H9 (cell line): ENCODE data around the gene DCAF4. TPM values are rescaled to one million over a fixed set of nuclear protein-coding genes. Genes with fewer than 3 reads are reported as not detected.

Experiments
- DNase-seq: peaks from one replicate; pipeline ENCODE4 v3.0.0-alpha.2; 2017
- H2AFZ ChIP-seq: one replicate; pipeline ENCODE4 v1.6.1; 2013; ENCODE audit warnings: mild to moderate bottlenecking, low read length, control low read depth, moderate library complexity
- H2AK5ac ChIP-seq: 2 replicates; pipeline ENCODE4 v1.6.1; 2013; ENCODE audit warnings: low read length, control low read depth, mixed read lengths; ENCODE audit not compliant: insufficient read length
- H2BK120ac ChIP-seq: one replicate; pipeline ENCODE4 v1.6.1; 2013; ENCODE audit warnings: low read depth, mild to moderate bottlenecking, low read length, control low read depth, inconsistent platforms; ENCODE audit not compliant: poor library complexity, severe bottlenecking
- H2BK12ac ChIP-seq: 2 replicates; pipeline ENCODE4 v1.6.1; 2013; ENCODE audit warnings: low read length, control low read depth, mixed read lengths, low read depth; ENCODE audit not compliant: insufficient read length
- H2BK15ac ChIP-seq: 2 replicates; pipeline ENCODE4 v1.6.1; 2013; ENCODE audit warnings: low read depth, low read length, control low read depth
- H2BK20ac ChIP-seq: one replicate; pipeline ENCODE4 v1.6.1; 2013; ENCODE audit warnings: low read depth, mild to moderate bottlenecking, low read length, control low read depth, inconsistent platforms; ENCODE audit not compliant: poor library complexity, severe bottlenecking
- H2BK5ac ChIP-seq: 2 replicates; pipeline ENCODE4 v1.6.1; 2013; ENCODE audit warnings: low read length, control low read depth, mixed read lengths; ENCODE audit not compliant: insufficient read length
- H3K14ac ChIP-seq: 2 replicates; pipeline ENCODE4 v1.6.1; 2013; ENCODE audit warnings: low read length, control low read depth; ENCODE audit not compliant: insufficient read depth
- H3K18ac ChIP-seq: 2 replicates; pipeline ENCODE4 v1.6.1; 2013; ENCODE audit warnings: low read depth, mild to moderate bottlenecking, mixed read lengths, low read length, control low read depth; ENCODE audit not compliant: insufficient read length
- H3K23ac ChIP-seq: 2 replicates; pipeline ENCODE4 v1.6.1; 2013; ENCODE audit warnings: low read length, control low read depth, mixed read lengths, low read depth; ENCODE audit not compliant: insufficient read length
- H3K23me2 ChIP-seq: 2 replicates; pipeline ENCODE4 v1.6.1; 2013; ENCODE audit warnings: low read depth, mild to moderate bottlenecking, mixed read lengths, low read length, control low read depth; ENCODE audit not compliant: insufficient read length, poor library complexity, severe bottlenecking
- H3K27ac ChIP-seq: 2 replicates; pipeline ENCODE4 v1.5.1; 2013; ENCODE audit warnings: low read length, control low read depth, mixed read lengths, low read depth; ENCODE audit not compliant: insufficient read length
- H3K27me3 ChIP-seq: 2 replicates; pipeline ENCODE4 v1.6.1; 2013; ENCODE audit warnings: low read length, control low read depth, inconsistent platforms; ENCODE audit not compliant: insufficient read depth
- H3K4ac ChIP-seq: 2 replicates; pipeline ENCODE4 v1.6.1; 2013; ENCODE audit warnings: low read depth, mild to moderate bottlenecking, control low read depth, inconsistent platforms, low read length, moderate library complexity
- H3K4me1 ChIP-seq: 2 replicates; pipeline ENCODE4 v1.6.1; 2013; ENCODE audit warnings: low read length, control low read depth, inconsistent platforms; ENCODE audit not compliant: insufficient read depth
- H3K4me2 ChIP-seq: 2 replicates; pipeline ENCODE4 v1.6.1; 2013; ENCODE audit warnings: low read length, control low read depth, mixed read lengths; ENCODE audit not compliant: insufficient read length, insufficient read depth
- H3K56ac ChIP-seq: 2 replicates; pipeline ENCODE4 v1.6.1; 2013; ENCODE audit warnings: low read depth, mild to moderate bottlenecking, mixed read lengths, low read length, control low read depth; ENCODE audit not compliant: insufficient read length
- H3K79me1 ChIP-seq: 2 replicates; pipeline ENCODE4 v1.6.1; 2013; ENCODE audit warnings: low read depth, mild to moderate bottlenecking, moderate library complexity, low read length, control low read depth, inconsistent platforms; ENCODE audit not compliant: insufficient read depth, poor library complexity, severe bottlenecking
- H3K79me2 ChIP-seq: 2 replicates; pipeline ENCODE4 v1.6.1; 2013; ENCODE audit warnings: low read length, control low read depth, inconsistent platforms; ENCODE audit not compliant: insufficient read depth
- H3K9ac ChIP-seq: 2 replicates; pipeline ENCODE4 v1.6.1; 2013; ENCODE audit warnings: low read length, control low read depth, mixed read lengths; ENCODE audit not compliant: insufficient read length; ENCODE audit errors: extremely low read depth
- H3K9me3 ChIP-seq: one replicate; pipeline ENCODE4 v1.6.1; 2013; ENCODE audit warnings: low read depth, low read length, inconsistent platforms; ENCODE audit not compliant: control insufficient read depth
- H3T11ph ChIP-seq: one replicate; pipeline ENCODE4 v1.6.1; 2013; ENCODE audit warnings: mild to moderate bottlenecking, low read length, control low read depth, inconsistent platforms
- H4K20me1 ChIP-seq: one replicate; pipeline ENCODE4 v1.6.1; 2013; ENCODE audit not compliant: control insufficient read depth, insufficient read length, insufficient read depth
- H4K5ac ChIP-seq: 2 replicates; pipeline ENCODE4 v1.6.1; 2013; ENCODE audit warnings: low read depth, mild to moderate bottlenecking, mixed read lengths, low read length, control low read depth; ENCODE audit not compliant: insufficient read length
- H4K8ac ChIP-seq: replicated peaks from 2 replicates; pipeline ENCODE4 v1.6.1; 2013; ENCODE audit warnings: low read length, control low read depth, mixed read lengths, low read depth; ENCODE audit not compliant: insufficient read length
- H4K91ac ChIP-seq: 2 replicates; pipeline ENCODE4 v1.6.1; 2013; ENCODE audit warnings: low read depth, mild to moderate bottlenecking, moderate library complexity, mixed read lengths, low read length, control low read depth; ENCODE audit not compliant: insufficient read length
- H3K27ac Mint-ChIP-seq, 3 experiments: 2 replicates in 2 of 3; 3 replicates in 1 of 3; pipeline ENCODE4 v1.8.0; 2020 to 2021; ENCODE audit warnings: mixed read lengths in 3 of 3, mild to moderate bottlenecking in 1 of 3, moderate library complexity in 1 of 3
- H3K27me3 Mint-ChIP-seq: 2 replicates; pipeline ENCODE4 v1.8.0; 2021; ENCODE audit warnings: low read depth, mild to moderate bottlenecking, moderate library complexity, mixed read lengths
- H3K36me3 Mint-ChIP-seq, 3 experiments: 2 replicates in 2 of 3; 3 replicates in 1 of 3; pipeline ENCODE4 v1.8.0; 2020 to 2021; ENCODE audit warnings: low read depth in 3 of 3, mixed read lengths in 3 of 3; ENCODE audit not compliant: insufficient read depth in 1 of 3
- H3K4me1 Mint-ChIP-seq, 2 experiments: 2 replicates each; pipeline ENCODE4 v1.8.0; 2020; ENCODE audit warnings: mixed read lengths in 2 of 2
- H3K4me3 Mint-ChIP-seq, 2 experiments: 2 replicates in 1 of 2; 3 replicates in 1 of 2; pipeline ENCODE4 v1.8.0; 2020 to 2021; ENCODE audit warnings: mild to moderate bottlenecking in 2 of 2, mixed read lengths in 2 of 2, moderate library complexity in 1 of 2
- H3K9me3 Mint-ChIP-seq, 2 experiments: 2 replicates in 1 of 2; 3 replicates in 1 of 2; pipeline ENCODE4 v1.8.0; 2020; ENCODE audit warnings: mild to moderate bottlenecking in 2 of 2, mixed read lengths in 2 of 2, moderate library complexity in 1 of 2
- WGBS: extraction: QIAGEN DNeasy Blood & Tissue Kit; methylation state at CpG from one replicate; pipeline ENCODE4 v1.1.7; 2013; ENCODE audit warnings: missing lambda C conversion rate, low lambda C conversion rate, mixed read lengths; ENCODE audit not compliant: insufficient read length; ENCODE audit errors: extremely low coverage; 5-methylcytosine and 5-hydroxymethylcytosine counted together
- total RNA-seq: library from RNA; stranded (reverse); gene quantifications from 2 replicates; pipeline ENCODE4 v1.2.1, GENCODE V29; 2021
- TF ChIP-seq, protein P1 (sequence below): fragments of 200-600 bp; sonication (generic); conservative IDR thresholded peaks from 3 replicates; pipeline ENCODE4 v1.8.0; 2021; ENCODE audit warnings: antibody characterized with exemption, mild to moderate bottlenecking

The DCAF4 gene
- total RNA-seq, 1 experiment from 2014 or later, result 32.0 TPM

DNA sequence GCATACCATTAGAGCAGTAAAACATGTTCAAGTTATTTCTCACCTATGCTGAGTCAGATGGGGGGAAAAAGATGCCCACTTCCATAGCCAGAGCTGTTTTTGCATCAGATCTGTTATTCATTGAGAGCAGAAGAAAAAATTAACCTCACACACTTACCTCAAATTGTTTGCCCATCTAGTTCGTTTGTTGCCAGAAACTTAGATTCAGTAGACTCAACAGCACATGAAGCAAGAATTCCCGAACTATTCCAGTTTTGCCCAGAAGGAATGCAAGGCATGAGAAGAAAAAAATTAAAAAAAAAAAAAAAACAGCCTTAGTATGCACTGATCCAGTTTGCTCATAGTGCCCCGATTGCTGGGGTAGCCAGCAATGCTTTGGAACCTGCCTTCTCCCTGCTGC is 19.9 kb upstream of the DCAF4 start:
- Histone ChIP-seq H3K4ac (no peak overlapping the region), H2BK120ac (no peak overlapping the region), H3K27me3 (no peaks in the 10 kb centered on the region), H4K8ac (no peak overlapping the region), H3T11ph (no peak overlapping the region), H2BK15ac (no peak overlapping the region), H4K91ac (no peak overlapping the region), H3K23me2 (no peaks in the 10 kb centered on the region), H3K27ac (no peak overlapping the region), H2BK20ac (no peak overlapping the region), H3K14ac (no peak overlapping the region), H4K5ac (no peak overlapping the region), H2AK5ac (no peak overlapping the region), H3K79me1 (no peaks in the 10 kb centered on the region), H3K9ac (no peak overlapping the region), H4K20me1 (no peaks in the 10 kb centered on the region), H3K23ac (no peak overlapping the region), H3K4me1 (no peaks in the 10 kb centered on the region), H3K79me2 (no peaks in the 10 kb centered on the region), H2BK5ac (no peak overlapping the region), H2BK12ac (no peak overlapping the region), H3K18ac (no peak overlapping the region), H3K56ac (no peak overlapping the region), H2AFZ (no peak overlapping the region), H3K4me2 (no peak overlapping the region), H3K9me3 (no peaks in the 10 kb centered on the region)
- Mint-ChIP-seq H3K27me3 (peaks cover 32% of the 10 kb centered on the region), H3K4me3 (no peak overlapping the region), H3K4me1 (peaks cover 25 to 26% of the 10 kb centered on the region in 2 experiments), H3K27ac (no peak overlapping the region), H3K9me3 (no peaks in the 10 kb centered on the region; a peak in 1 of 5 replicates), H3K36me3 (no peaks in the 10 kb centered on the region)
- no CpG with 5 or more reads among the region's 3 CpGs for WGBS
- TF ChIP-seq, protein P1, sequence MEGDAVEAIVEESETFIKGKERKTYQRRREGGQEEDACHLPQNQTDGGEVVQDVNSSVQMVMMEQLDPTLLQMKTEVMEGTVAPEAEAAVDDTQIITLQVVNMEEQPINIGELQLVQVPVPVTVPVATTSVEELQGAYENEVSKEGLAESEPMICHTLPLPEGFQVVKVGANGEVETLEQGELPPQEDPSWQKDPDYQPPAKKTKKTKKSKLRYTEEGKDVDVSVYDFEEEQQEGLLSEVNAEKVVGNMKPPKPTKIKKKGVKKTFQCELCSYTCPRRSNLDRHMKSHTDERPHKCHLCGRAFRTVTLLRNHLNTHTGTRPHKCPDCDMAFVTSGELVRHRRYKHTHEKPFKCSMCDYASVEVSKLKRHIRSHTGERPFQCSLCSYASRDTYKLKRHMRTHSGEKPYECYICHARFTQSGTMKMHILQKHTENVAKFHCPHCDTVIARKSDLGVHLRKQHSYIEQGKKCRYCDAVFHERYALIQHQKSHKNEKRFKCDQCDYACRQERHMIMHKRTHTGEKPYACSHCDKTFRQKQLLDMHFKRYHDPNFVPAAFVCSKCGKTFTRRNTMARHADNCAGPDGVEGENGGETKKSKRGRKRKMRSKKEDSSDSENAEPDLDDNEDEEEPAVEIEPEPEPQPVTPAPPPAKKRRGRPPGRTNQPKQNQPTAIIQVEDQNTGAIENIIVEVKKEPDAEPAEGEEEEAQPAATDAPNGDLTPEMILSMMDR, result no peak
- DNase-seq, result no peak
